Activated CD4-positive, alpha-beta T cell treated with anti-CD3 and anti-CD28 coated beads, Interleukin-2, Interleukin-6, amounts not matched to agents 100 ng/mL and 50 ng/mL, durations not matched to agents 16 hours and 8 hours (primary cell): ENCODE results near the gene GLDN.
A peak's percentile ranks its signal among the peaks of the same experiment; 100 is the strongest.

Experiments used
- DNase-seq: peaks from one replicate; pipeline ENCODE4 v3.0.0-alpha.2; 2020

GLDN gene

DNA sequence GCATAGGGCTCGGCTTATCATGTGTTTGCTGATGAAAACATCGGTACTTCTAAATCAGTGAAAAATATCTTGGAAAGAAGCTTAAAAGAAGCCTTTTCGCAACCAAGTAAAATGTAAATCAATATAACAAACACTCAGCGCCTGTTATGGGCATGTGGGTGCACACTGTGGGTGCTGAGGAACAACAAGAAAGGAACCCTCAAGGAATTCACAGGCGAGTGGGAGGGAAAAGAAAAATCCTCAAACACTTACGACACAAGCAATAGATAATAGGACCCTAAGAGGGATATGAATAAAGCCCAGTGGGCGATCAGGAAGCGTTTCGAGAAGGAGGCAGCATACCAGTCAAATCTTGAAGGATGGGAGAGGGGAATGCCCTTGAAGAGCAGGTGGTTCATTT lies 21.9 kb downstream of the GLDN start:
- DNase-seq = no peak

DNA sequence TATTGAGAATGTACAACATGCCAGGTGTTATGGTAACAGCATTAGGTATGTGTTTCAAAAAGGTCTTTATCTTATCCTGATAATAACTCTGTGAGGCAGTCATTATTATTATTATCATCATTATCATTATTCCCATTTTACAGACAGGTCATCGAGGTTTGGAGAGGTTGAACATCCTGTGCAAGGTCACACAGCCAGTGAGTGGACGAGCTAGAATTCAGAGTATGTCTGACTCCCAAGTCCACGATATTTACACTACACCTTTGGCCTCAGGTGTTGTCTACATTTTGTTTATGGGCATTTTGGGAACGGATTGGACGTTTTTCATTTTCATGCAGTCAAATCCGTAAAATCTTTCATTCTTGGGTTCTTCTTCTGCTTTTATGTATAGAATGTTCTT lies 24.0 kb downstream of the GLDN start:
- no peak for DNase-seq

DNA sequence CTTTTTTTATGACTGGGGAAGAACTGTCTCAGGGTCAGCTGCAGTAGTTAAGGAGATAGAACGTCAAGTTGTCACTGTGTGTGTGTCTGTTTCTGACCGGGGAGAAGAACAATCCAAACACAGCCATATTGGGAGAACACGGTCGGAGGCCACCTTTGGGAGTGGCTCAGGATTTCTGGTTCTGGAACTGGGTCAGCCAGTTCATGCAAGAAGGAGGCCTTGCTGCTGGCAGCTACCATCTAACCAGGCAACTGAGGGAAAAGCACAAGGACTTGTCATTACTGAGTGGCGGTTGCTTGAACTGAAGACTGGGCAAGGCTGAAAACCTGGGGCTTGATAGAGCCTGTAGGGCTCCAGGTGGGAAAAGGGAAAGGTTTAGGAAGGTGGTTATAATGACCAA lies 24.6 kb downstream of the GLDN start:
- DNase-seq = no peak

DNA sequence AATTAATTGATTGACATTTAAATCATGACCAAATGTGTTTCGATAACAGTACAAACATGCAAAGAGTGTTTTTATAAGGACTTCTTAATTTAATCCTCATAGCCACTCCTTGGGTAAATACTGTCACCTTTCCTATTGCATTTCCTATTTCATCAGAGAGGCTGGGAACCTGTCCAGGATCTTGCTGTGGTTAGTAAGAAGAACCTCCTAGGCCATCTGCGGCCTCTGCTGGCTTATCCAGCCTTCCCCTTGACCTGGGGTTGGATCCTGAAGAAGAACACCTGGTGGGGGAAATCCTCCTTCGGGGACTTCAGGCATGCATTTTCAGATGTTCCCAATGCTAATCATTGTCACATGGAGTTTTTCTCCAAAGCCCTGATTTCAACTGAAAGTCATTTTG lies 25.5 kb downstream of the GLDN start:
- no peak for DNase-seq

DNA sequence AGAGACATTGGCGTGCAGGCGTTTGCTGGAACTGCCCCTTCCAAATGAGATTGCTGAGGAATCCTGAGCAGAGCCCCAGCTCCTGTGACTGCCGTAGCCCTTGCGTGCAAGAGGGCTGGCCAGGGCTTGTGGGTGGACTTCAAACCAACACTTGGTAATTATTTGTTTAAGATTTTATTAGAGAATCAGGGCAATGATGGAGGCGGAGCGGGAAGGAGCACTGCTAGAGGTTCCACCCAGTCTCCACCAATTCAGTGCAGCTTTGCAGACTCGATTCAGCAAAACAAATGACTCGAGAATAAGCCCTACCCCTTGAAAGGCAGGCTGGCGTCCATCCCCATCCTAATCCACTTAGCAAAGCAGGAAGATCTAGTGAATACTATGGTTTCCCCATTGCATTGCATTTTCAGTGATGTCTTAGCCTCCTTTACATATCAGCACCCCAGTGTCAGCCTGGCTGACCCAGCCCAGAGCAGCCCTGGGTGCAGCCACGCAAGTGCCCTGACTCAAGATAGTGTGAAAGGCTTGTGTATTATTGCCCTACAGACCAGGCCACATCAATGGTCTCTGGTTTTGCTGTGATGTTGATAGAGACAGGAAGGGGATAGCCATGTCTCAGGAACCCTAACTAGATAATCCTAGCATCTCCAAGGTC lies 26.0 kb downstream of the GLDN start:
- DNase-seq = no peak

DNA sequence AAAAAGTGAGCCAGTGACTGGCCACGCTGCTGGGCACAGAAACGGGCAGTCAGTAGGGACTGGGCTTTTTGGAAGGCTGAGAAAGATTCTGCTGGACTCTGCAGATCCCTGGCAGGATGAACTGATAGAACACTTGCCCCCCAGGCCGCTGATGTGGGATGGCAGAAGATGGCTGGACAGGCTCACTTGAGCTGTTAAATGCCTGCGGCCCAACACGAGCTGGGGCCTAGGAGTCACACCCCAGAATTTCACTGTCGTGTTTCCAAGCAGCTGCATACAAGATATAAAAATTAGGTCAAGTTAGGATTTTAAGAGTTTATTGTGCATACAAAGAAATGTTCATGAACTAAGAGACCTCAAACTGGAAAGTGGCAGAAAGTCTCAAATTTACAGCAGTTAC lies 26.9 kb downstream of the GLDN start:
- no peak for DNase-seq

DNA sequence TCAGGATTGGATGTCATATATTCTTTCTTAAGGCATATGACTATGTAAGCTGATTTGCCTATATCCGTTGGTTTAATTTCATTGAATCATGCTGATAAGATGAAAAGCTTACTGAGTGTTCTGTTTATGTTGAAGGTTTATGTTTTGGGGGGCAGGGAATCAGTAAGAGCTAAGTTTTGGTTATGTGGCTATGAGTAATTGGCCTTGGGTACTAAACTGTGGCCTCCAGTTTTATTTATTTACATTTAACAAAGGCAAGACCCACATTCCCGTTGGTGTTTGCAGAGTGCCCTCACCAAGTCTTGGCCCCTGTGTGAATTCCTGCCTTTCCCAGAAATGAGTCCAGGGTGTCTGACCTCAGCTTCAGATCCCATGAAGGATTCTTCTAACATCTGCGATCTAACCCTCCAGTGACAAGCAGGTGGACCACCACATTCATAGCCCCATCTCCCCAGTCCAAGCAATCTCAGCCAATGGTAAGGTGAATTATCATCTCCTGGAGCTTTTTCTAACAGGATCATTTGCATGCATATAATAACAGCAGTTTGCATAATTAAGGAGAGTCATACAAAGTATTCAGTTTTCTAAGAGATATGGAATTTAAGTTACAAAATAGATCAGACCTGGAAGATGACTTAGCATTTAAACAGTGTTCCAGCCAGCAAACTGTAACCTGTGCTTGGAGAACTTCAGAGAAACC lies 27.4 kb downstream of the GLDN start:
- no peak for DNase-seq

DNA sequence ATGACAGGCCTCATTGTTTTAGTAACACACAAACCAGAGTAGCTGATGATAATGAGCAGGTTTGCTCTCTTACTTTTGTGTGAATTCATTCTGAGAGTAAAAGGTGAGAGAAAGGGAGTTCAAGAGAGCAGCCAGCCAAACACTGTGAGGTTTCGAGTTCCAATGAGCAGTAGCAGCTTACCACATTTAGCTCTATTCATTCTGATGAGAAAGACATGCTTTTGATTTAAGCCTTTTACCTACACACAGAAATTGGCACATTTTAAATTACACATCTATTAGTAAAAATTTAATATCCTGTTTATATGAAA lies 28.0 kb downstream of the GLDN start:
- no peak for DNase-seq

DNA sequence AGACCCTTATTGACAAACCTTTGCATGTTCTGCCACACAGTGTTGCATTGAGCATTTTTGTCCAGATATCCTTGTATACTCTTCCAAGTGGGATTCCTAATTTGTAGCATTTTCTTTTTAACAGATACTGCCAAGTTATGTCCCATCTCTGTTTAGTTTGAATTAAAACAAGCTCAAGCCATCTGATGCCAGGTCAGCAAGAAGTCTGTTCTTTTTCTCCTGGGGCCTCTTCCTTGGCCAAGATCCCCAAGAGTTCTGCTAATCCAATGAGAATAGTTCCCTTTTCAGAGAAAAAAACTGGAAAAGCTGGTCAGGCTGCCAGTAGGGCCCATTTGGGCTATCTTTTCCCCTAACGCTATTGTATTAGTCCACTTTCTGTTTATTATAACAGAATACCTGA lies 29.8 kb downstream of the GLDN start:
- no peak for DNase-seq

DNA sequence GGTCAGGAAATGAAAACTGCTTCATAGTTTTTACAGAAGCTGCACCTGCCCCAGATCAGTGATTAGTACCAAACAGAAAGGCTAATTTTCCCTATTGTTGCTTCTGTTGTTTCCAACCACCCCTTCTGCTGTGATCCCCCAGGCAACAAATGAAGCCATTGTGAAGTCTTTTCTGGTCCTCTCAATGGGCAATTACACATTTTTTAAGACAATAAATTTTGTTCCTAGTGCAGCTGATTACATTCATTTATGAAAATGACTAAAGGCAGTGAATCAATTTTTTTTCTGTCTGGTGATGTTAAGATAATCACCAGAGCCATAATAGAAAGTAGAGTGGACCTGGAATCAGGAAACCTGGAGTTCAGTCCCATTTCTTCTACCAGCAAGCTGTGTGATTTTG lies 32.7 kb downstream of the GLDN start:
- DNase-seq = no peak

DNA sequence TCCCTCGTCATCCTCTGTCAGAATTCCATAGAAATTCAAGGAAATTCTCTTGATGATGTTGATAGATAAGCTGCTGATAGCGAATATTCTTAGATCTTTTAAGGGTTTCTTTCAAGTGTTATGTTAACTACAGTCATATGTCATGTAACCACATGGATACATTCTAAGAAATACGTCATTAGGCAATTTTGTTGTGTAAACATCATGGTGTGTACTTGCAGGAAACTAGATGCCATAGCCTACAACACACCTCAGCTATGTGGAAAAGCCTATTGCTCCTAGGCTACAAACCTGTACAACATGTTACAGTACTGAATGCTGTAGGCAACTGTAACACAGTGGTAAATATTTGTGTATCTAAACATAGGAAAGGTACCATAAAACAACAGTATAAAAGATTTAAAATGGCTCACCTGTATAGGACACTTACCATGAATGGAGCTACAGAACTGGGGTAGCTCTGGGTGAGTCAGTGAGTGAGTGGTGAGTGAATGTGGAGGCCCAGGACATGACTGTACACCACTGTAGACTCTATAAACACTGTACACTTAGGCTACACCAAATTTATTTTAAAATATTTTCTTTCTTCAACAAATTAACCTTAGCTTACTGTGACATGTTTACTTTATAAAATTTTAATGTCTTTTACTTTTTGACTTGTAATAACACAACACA lies 34.6 kb downstream of the GLDN start:
- DNase-seq = no peak

DNA sequence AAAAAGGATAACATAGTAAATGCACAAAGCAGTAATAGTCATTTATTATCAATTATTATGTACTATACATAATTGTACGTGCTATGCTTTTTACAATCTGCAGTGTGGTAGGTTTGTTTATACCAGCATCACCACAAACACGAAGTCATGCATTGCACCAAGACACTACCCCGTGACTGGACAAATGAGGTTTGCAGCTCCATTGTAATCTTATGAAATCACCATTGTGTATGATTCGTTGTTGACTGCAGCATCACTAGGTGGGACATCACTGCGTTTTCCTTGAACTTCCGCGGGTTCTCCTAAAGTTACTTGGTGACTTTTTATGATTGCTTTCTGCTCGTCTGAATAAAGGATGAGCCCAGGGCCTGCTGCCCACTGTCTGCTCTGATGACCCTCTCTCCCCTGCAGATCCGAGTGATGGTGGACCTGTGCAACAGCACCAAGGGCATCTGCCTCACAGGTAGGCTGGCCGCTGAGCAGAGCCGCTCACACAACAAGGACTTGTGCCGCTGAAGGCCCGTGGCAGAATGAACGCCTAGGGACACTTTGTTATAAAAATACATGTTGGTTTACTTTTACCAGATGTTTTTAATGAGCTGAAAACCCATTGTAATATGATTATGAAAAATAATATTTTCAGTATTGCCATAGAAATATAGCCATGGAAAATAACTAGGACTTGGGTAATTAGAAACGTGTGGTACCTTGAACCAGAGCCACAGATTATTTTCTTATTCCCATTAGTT lies 35.8 kb downstream of the GLDN start:
- no peak for DNase-seq

DNA sequence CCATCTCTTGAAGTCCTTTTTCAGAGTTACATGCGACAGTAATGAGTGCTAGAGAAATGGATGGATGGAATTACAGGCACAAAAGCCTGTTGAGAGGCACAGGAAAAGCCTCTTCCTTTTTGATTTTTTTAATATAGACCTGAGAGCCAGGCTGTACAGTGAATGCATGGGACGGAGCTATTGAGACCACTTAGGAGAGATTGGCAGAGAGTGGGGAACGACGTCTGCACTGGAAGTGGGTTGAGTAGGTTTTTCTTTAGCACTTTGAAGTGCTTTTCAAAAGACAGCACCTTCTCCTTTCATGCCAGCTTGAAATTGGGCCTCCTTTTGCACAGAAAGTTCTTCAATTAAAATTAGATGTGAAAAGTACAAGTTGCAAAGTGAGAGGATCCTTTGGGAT lies 37.0 kb downstream of the GLDN start:
- DNase-seq = no peak

DNA sequence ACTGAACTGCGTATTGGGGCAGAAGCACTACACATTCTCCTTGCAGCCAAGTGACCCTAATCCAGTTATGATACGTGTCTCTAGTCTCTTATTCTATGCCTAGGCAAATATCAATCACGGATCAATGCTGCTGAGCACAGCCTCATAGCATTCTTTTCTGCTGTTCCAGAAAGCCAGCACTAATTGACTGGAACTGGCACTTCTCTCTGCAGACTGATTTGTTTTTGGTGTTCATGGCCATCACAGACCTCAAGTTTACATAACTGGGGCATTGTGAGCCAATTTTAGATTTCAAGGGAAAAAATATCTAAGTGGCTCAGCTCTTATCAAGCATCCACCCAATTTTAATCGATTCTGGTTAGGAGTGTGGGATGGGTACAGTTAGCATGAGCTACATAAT lies 37.9 kb downstream of the GLDN start:
- DNase-seq = no peak

DNA sequence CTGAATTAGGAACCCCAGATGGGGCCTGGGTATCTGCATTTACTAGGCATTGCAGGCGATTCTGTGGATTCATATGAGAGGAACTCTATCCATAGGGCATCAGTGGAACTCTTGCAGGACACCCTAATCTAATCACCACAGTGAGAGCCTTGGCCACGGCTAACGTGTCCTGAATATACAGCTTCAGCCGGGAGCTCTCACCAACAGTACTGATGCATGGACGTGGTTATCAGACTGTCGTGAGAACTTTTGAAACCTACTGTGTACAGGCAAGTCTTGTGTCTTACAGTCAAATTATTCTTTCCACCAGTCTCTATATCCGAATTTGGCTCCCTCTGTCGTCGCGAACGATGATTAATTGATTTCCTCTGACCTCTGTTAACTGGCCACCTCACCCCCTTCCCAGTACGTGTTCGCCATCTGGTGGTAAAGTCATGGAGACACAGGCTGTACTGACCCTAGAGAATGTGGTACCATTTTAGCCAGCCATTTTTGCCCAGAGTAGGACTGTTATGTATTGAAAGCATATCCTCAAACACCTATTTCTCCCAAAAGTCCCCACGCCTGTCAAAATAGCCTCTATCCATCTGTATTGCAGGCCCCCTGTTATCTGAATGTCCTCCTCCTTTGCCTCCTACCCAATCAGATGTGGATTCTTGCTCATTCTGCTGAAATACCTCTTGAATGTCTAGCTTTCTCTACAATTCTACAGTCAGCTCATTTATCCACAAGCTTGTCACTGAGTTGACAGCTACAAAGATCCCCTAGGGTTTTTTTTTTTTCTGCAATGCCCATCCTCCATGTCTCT lies 39.7 kb downstream of the GLDN start:
- DNase-seq = peak; percentile 74

DNA sequence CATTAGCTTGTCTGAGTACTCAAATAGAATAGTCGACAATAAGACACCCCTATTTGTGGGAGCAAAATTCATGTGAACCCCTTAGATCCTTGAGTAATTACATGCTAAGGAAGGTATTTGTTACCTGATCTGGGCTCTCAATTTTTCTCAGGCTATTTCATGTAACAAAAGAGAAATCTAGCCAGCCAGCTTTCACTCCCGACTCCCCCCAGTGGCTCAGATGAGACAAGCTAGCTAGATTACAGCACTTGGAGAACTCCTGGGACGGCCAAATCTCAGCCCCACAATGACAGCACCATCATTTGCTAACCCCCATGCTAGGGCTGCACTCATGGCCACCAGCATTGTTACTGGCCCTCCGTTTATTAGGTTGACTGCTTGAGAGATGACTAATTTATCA lies 41.3 kb downstream of the GLDN start:
- DNase-seq = peak; percentile 26

DNA sequence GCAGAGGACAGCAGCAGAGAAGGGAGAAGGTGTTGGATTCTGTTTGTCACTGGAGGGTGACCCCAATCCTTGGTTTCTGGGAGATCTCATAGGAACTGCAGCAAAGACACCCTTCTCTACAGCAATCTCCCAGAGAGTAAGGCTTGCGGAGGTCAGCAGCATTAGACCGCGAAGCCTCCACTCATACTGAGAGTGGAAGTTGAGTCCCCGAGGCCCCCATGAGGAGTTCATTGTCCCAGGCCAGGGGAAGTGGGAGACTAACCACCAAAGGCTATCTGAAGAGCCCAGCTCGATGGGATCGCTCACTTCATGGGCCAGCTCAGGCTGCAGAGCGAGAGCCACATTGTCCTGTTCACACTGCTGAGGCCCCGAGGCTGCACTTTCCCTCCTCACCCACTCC lies 44.6 kb downstream of the GLDN start:
- DNase-seq = no peak

DNA sequence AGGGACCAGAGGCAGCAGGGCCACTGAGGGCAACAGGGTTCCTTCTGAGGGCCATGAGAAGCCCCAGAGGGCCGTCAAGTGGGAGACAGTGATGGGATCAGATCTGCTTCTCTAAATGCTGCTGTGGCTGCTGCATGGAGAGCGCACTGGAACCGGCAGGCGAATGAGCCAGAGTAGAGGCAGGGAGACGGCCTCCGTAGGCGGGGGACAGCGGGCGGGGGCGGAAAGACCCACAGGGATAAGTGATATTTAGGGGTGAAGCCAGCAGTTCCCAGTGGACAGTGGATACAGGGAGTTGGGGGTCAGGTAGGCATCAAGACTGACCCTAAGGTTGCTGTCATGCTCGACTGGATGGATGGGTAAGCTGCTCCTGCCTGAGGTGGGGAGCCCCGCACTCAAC lies 45.0 kb downstream of the GLDN start:
- DNase-seq = no peak

DNA sequence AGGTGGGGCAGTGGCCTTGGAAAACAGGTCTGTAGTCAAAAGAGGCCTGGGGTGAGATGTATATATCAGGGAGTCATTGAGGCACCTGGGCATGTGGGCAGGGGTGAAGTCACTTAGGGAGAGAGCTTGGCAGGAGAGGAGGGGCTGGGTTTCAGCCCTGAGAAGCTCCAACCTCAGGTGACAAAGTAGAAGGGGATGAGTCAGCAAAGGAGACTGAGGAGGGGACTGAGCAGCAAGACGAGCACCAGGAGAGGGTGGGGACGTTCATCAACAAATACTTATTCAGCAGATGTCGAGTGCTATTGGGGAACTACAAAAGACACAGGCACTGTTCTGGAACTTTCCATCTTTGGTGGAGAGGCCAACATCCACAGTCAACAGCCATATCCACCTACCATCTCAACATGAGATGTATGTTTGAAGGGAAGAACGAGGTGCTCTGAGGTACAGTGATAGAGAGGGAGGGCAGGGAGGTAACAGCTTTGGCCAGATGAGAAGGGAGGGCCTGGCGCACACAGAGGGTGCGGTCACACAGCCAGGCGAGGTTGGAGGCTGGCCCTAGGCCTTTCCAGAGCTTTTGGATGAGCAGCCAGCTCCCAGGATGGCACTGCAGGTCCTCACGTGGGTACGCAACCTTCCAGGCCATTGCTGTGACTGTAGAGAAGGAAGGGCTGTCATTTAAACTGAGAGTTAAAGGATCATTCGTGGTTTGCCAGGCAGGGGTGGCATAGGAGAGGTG lies 45.7 kb downstream of the GLDN start:
- DNase-seq = no peak

DNA sequence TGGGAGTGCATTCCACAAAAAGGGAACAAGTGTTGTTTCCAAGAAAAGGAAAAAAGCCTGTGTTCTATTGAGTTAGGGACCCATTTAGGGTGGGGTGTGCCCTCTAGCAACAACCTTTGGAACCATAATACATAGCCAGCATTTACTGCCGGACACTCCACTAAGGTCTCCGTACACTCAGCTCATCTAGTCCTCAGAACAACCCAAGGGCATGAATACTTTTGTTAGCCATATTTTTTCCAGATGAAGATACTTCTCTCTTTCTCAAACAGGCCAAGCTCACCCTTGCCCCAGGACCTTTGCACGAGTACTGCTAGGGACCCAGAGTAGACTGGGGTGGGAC lies 46.2 kb downstream of the GLDN start:
- DNase-seq = no peak

DNA sequence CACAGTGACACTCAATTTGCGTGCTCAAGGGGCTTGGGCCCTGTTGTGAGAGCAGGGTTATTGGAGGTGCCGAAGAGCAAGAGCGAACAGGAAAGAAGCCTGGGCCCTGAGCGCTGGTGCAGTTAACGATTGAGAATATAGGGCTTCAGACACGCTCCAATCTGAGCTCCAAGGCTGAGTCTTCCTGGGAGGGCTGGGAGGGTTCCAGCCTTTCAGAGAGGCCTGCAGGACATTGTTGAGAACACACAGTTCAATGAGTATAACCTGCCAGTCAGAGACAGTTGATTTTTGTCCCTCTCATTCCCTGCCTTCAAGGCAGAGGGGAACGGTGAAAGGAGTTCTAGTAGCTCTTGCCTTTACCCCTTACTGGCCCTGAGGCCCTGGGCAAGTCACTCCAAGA lies 47.3 kb downstream of the GLDN start:
- no peak for DNase-seq

DNA sequence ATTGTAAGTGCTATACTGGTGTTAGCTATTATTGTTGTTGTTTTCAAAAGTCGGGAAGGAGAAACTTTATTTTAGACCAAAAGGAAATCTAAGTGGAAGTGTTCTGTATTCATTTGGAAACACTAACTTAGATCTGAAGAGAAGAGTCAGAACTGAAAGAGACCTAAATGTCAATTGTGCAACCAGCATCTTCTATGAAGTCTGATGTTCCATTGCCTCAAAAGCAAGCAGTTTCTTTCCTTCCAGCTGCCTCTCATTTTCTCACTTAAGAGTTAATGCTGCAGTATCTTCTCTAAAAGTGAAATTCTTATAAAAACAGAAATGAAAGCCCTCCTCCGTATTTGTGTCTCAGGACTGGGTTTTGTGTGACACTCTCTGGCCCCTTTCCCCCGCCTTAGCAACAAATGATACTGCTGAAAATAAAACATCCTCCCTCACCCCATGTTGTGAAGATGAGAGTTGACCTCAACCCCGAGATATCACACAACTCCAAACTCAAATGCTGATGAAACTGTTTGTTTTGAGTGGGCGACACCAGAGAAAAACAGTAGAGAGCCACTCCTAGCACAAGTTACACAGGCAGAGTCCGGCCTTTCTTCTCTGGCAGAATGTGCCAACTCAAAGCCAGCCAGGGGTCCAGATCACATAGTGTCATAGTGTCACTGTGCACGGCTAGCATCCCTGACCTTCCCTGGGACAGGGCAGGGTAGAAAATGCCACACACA lies 48.9 kb downstream of the GLDN start:
- DNase-seq = no peak
